ENCODE results near the gene WDHD1. TPM values are rescaled to one million over a fixed set of nuclear protein-coding genes. Genes with fewer than 3 reads are reported as not detected.
A peak's percentile ranks its signal among the peaks of the same experiment; 100 is the strongest.
"Not testable (repeated sequence)": the region's sequence is repeated elsewhere in the genome, so short reads cannot be mapped to it uniquely, and the experiment has no call there.

WDHD1 gene
- total and polyA plus RNA-seq, 2 experiments from 2014 or later, result 4.9 to 7.4 TPM

DNA sequence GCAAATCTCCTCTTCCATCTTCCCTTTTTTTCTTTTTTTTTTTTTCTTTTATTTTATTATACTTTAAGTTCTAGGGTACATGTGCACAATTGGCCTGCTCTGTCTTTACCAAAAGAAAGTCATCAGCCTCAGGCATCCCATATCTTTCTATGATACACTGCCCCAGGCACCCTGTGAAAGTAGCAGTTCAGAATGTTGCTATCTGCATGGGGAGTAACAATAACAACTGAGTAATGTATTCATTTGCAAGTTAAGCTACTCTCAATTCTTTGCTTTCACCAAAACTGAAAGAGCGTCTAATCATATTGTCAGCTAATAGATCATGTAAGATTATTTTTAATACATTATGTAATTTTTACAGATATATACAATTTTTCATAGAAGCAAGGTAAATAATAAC is 110.8 kb downstream of the WDHD1 start:
- Histone ChIP-seq H3K4me1 (ENCODE audit: low read depth) (peaks cover 9% of the 10 kb centered on the region), H3K27me3 (no peaks in the 10 kb centered on the region), H3K9me3 (ENCODE audit: low read depth) (no peaks in the 10 kb centered on the region), H3K36me3 (no peaks in the 10 kb centered on the region), H3K4me3 (no peak overlapping the region), H3K27ac (no peak overlapping the region)
- TF ChIP-seq, protein P1, sequence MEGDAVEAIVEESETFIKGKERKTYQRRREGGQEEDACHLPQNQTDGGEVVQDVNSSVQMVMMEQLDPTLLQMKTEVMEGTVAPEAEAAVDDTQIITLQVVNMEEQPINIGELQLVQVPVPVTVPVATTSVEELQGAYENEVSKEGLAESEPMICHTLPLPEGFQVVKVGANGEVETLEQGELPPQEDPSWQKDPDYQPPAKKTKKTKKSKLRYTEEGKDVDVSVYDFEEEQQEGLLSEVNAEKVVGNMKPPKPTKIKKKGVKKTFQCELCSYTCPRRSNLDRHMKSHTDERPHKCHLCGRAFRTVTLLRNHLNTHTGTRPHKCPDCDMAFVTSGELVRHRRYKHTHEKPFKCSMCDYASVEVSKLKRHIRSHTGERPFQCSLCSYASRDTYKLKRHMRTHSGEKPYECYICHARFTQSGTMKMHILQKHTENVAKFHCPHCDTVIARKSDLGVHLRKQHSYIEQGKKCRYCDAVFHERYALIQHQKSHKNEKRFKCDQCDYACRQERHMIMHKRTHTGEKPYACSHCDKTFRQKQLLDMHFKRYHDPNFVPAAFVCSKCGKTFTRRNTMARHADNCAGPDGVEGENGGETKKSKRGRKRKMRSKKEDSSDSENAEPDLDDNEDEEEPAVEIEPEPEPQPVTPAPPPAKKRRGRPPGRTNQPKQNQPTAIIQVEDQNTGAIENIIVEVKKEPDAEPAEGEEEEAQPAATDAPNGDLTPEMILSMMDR (IDR thresholded peaks at IDR 0.05; ENCODE audit: low read depth, low read length), result no peak
- DNase-seq (ENCODE audit: low read depth in 1 of 2, low spot score in 1 of 2), result no peak

DNA sequence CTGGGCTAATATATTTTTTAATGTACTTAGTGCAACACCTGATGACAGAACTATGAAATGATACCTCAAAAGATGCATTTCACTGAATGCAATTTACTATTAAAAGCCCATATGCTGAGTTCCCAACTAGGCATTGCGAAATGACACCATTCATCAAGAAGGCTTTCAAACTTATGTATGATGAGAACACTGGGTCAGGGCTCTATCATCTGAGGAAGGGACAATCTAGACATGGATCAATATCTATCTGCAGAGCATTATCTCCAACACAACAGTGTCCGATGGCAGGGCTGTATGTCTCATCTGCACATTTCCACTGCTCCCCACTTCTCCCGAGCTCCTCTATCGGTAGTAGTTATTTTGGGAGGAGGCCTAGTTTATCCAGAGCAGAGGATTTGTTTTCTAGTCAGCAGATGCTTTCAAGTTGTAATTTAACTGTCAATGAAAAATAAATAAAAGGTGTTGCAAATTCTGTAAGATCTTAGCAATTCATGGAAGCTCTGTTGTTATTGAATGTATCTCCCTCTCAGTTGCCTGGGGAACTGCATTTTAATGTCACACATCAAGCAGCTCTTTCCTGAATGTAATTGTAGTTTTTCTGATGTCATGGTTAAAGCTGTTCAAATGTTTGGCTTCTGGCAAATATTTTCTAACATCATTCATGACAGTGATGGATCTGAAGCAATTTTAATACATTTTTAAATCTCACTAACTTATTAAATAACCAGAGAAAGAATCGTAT is 116.9 kb downstream of the WDHD1 start:
- Histone ChIP-seq H3K27me3 (no peaks in the 10 kb centered on the region), H3K4me3 (no peak overlapping the region), H3K27ac (no peak overlapping the region), H3K36me3 (no peaks in the 10 kb centered on the region), H3K9me3 (ENCODE audit: low read depth) (no peaks in the 10 kb centered on the region), H3K4me1 (ENCODE audit: low read depth) (no peaks in the 10 kb centered on the region)
- TF ChIP-seq, protein P1 (IDR thresholded peaks at IDR 0.05; ENCODE audit: low read depth, low read length), result no peak
- DNase-seq (ENCODE audit: low read depth in 1 of 2, low spot score in 1 of 2), result no peak

DNA sequence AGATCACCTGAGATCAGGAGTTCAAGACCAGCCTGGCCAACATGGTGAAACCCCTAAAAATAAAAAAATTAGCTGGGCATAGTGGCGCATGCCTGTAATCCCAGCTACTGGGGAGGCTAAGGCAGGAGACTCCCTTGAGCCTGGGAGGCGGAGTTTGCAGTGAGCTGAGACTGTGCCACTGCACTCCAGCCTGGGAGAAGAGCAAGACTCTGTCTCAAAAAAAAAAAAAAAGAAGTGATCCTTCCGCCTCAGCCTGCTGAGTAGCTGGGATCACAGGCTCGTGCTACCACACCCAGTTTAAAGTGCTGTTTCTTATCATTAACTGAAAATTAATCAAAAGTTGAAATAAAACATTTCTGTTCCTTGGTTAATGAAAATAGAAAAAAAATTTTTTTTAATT is 117.9 kb downstream of the WDHD1 start:
- H3K4me3 ChIP-seq; H3K4me1 ChIP-seq (ENCODE audit: low read depth); H3K9me3 ChIP-seq (ENCODE audit: low read depth); H3K36me3 ChIP-seq; H3K27me3 ChIP-seq; H3K27ac ChIP-seq; DNase-seq (ENCODE audit: low read depth in 1 of 2, low spot score in 1 of 2): not testable (repeated sequence)

DNA sequence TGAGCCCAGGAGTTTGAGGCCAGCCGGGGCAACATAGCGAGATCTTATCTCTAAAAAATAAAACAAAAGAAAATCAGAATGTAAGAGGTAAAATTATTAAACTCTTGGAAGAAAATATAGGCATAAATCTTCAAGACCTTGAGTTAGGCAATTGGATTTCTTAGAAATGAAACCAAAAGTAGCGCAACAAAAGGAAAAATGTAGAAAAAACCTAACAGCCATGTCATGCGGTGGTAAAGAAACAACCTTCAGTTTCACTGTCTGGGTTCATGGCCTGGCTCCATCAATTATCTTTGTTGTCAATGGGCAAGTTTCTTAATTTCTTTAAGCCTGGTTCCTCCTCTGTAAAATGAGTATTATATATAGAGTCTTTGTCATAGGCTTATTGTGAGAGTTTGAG is 118.7 kb downstream of the WDHD1 start:
- Histone ChIP-seq H3K9me3 (ENCODE audit: low read depth) (no peaks in the 10 kb centered on the region), H3K27ac (no peak overlapping the region), H3K4me1 (ENCODE audit: low read depth) (no peaks in the 10 kb centered on the region), H3K27me3 (no peaks in the 10 kb centered on the region), H3K4me3 (no peak overlapping the region), H3K36me3 (no peaks in the 10 kb centered on the region)
- TF ChIP-seq, protein P1 (IDR thresholded peaks at IDR 0.05; ENCODE audit: low read depth, low read length), result no peak
- no peak for DNase-seq (ENCODE audit: low read depth in 1 of 2, low spot score in 1 of 2)

DNA sequence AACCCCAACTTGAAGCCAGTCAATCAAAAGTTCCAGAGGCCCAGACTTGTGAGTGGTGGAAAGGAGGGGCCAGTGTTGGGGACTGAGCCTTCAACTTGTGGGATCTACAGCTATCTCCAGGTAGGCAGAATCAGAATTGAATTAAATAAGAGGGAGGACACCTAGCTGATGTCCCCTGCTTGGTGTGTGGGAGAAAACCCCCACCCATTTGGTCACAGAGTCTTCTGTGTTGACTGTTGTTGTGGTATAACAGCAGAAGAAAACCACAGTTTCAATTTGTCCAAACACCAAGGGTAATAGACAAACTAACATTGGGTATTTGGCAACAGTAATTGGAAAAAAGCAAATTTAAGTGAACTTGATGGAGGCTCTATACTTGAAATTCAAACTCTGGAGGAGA is 120.8 kb downstream of the WDHD1 start:
- TF ChIP-seq, protein P1 (IDR thresholded peaks at IDR 0.05; ENCODE audit: low read depth, low read length), result no peak
- Histone ChIP-seq H3K27ac (no peak overlapping the region), H3K4me3 (no peak overlapping the region), H3K27me3 (peaks cover 9% of the 10 kb centered on the region), H3K4me1 (ENCODE audit: low read depth) (no peaks in the 10 kb centered on the region), H3K9me3 (ENCODE audit: low read depth) (no peaks in the 10 kb centered on the region), H3K36me3 (no peaks in the 10 kb centered on the region)
- DNase-seq (ENCODE audit: low read depth in 1 of 2, low spot score in 1 of 2), result no peak

DNA sequence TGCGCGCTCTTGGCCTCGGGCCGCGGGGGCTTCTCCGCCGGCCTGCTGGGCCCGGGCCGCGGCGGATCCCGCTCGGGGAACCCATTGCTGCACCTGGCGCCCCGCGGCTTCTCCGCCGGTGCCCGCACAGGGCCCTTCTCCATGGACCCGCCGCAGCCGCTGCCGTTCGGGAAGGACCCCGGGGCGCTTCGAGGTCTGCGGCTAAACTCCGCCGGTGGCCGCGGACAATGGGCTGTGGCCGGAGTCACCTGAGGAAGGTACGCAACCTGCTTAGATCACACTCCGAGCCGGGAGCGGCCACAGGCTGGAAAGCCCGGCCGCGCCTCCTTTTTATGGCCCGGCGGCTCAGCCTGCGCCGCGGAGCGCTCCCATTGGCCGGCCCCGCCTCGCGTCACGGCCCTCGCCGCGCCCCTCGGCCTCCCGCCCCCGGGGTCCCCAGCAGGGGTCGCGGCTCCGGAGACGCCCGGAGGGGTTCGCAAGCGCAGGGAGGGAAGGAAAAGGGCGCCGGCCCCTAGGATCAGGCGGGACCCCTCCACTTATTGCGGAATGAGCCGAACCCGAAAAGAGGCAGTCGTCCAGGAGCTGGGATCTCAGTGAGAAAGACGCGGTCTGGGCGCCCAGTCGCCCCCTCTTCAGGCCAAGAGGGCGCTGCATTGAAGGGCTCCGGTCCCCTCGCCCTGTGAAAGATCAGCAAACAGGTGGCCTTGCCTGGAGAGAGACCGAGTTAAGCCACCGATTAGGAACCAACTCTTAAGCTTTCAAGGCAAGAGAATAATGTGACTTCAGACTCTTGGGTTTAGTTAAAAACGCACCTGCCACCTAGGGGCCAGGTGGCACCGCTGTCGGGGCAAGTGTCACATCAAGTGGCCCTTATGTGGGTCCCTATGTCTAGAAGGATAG is 124.1 kb downstream of the WDHD1 start, which contains the start of gene GCH1:
TSS of gene GCH1 (minus strand) at position 306 of the 900 bp plus-strand sequence. CDS start at position 143, 163 bp downstream.
- Histone ChIP-seq H3K36me3 (no peaks in the 10 kb centered on the region), H3K4me1 (ENCODE audit: low read depth) (no peaks in the 10 kb centered on the region), H3K9me3 (ENCODE audit: low read depth) (no peaks in the 10 kb centered on the region), H3K4me3 (peak within 1 kb of the TSS; percentile 73), H3K27ac (no peak within 1 kb of the TSS), H3K27me3 (peaks cover 23% of the 10 kb centered on the region)
- peak; percentile 67 to 92 for DNase-seq (ENCODE audit: low read depth in 1 of 2, low spot score in 1 of 2)
- TF ChIP-seq, protein P1 (IDR thresholded peaks at IDR 0.05; ENCODE audit: low read depth, low read length), result peak; percentile 48
